HepG2 (cell line): ENCODE results near the gene NDUFB6. TPM values are rescaled to one million over a fixed set of nuclear protein-coding genes. Genes with fewer than 3 reads are reported as not detected.

ENCODE experiments used
- ATF4 ChIP-seq, 2 experiments: fragments of 450-650 bp in 1 of 2; sonication (generic) in 1 of 2; formaldehyde crosslinking; IDR thresholded peaks; 2 replicates each; pipeline versions ENCODE4 v1.5.0 to v1.8.0; 2020 to 2022; ENCODE audit warnings: mild to moderate bottlenecking in 1 of 2, missing genetic modification reagents in 1 of 2
- HMG20A ChIP-seq: IDR thresholded peaks from 2 replicates; pipeline ENCODE4 v1.6.1; 2016; ENCODE audit warnings: borderline replicate concordance
- HNF4G ChIP-seq, 2 experiments: sonication (generic) in 1 of 2; formaldehyde crosslinking in 1 of 2; IDR thresholded peaks; 2 replicates each; pipeline versions ENCODE4 v1.4.0 to v1.6.1; 2011 to 2020; ENCODE audit warnings: borderline replicate concordance in 2 of 2, low read depth in 2 of 2, mild to moderate bottlenecking in 2 of 2, low read length in 1 of 2, missing genetic modification reagents in 1 of 2, moderate library complexity in 1 of 2
- JDP2 ChIP-seq: sonication (generic); formaldehyde crosslinking; IDR thresholded peaks from 2 replicates; pipeline ENCODE4 v1.8.1; 2022; ENCODE audit warnings: missing genetic modification reagents, borderline replicate concordance
- KIAA2018 ChIP-seq: sonication (generic); formaldehyde crosslinking; IDR thresholded peaks from 2 replicates; pipeline ENCODE4 v1.5.0; 2020; ENCODE audit warnings: mild to moderate bottlenecking, missing genetic modification reagents, borderline replicate concordance
- MAX ChIP-seq: IDR thresholded peaks from 2 replicates; pipeline ENCODE4 v1.6.1; 2012; ENCODE audit warnings: inconsistent platforms
- MTF1 ChIP-seq: sonication (generic); formaldehyde crosslinking; IDR thresholded peaks from 2 replicates; pipeline ENCODE4 v1.5.0; 2020; ENCODE audit warnings: missing genetic modification reagents
- MXI1 ChIP-seq: IDR thresholded peaks from 3 replicates; pipeline ENCODE4 v1.6.1; 2012; ENCODE audit warnings: low read depth, low read length, inconsistent platforms, borderline replicate concordance
- PLRG1 ChIP-seq: fragments of 450-650 bp; conservative IDR thresholded peaks from 2 replicates; pipeline ENCODE4 v1.6.1; 2016
- SSRP1 ChIP-seq: IDR thresholded peaks from 2 replicates; pipeline ENCODE4 v1.6.1; 2016; ENCODE audit warnings: control low read depth
- TAF15 ChIP-seq: fragments of 200-400 bp; formaldehyde crosslinking; IDR thresholded peaks from one replicate; pipeline ENCODE4 v1.6.1; 2018; ENCODE audit warnings: mild to moderate bottlenecking, low read depth, low read length; ENCODE audit not compliant: poor library complexity, severe bottlenecking
- TFAP4 ChIP-seq: sonication (generic); IDR thresholded peaks from 2 replicates; pipeline ENCODE4 v1.6.1; 2016; ENCODE audit warnings: low read depth, borderline replicate concordance
- ZNF160 ChIP-seq: sonication (generic); formaldehyde crosslinking; IDR thresholded peaks from 2 replicates; pipeline ENCODE4 v1.8.0; 2022; ENCODE audit warnings: mild to moderate bottlenecking, inconsistent platforms, missing genetic modification reagents
- ZNF362 ChIP-seq: sonication (generic); formaldehyde crosslinking; IDR thresholded peaks from 2 replicates; pipeline ENCODE4 v1.4.0; 2020; ENCODE audit warnings: missing genetic modification reagents, mild to moderate bottlenecking, borderline replicate concordance
- ZNF564 ChIP-seq: sonication (generic); formaldehyde crosslinking; IDR thresholded peaks from 2 replicates; pipeline ENCODE4 v1.8.1; 2023; ENCODE audit warnings: mild to moderate bottlenecking, missing genetic modification reagents
- ZNF784 ChIP-seq: sonication (generic); formaldehyde crosslinking; IDR thresholded peaks from 2 replicates; pipeline ENCODE4 v1.5.1; 2020; ENCODE audit warnings: missing genetic modification reagents, mild to moderate bottlenecking, borderline replicate concordance
- polyA plus RNA-seq, 8 experiments: library from polyadenylated mRNA; depleted of rRNA in 3 of 8; stranded (reverse) in 7 of 8; unstranded in 1 of 8; fragments of >200 nt; fragmentation: Illumina TruSeq in 4 of 8; extraction: Trizol in 4 of 8; gene quantifications; 2 replicates each; pipeline versions ENCODE4 v1.2.1 to v1.2.3, GENCODE V29; 2011 to 2016; ENCODE audit warnings: low read depth in 4 of 8, missing spikeins in 1 of 8, mixed read lengths in 1 of 8; ENCODE audit not compliant: insufficient read depth in 1 of 8
- total RNA-seq, 5 experiments: library from RNA; depleted of rRNA; stranded (reverse); fragments of >200 nt; fragmentation: Illumina TruSeq; extraction: Trizol; gene quantifications; 2 replicates each; pipeline ENCODE4 v1.2.3, GENCODE V29; 2016; ENCODE audit warnings: low read depth in 1 of 5

Gene NDUFB6
- total and polyA plus RNA-seq, 2 of the 13 experiments (the other 11 are each of a cell fraction or from before 2014, with no cell fraction given), result 31.2 to 81.9 TPM

- TF ChIP-seq ATF4 (CRISPR knock-in tag; IDR thresholded peaks at IDR 0.05), result peak in 1 of 2 experiments; percentile 51; a peak in 2 of 4 replicates
- TF ChIP-seq PLRG1, result no peak
- TF ChIP-seq JDP2 (CRISPR knock-in tag), result no peak
- TF ChIP-seq SSRP1, result no peak; the same call in 1 of the 2 replicates
- TF ChIP-seq MTF1 (CRISPR knock-in tag), result no peak
- no peak for TF ChIP-seq ZNF160 (CRISPR knock-in tag)
- TF ChIP-seq ZNF564, result peak; percentile 73
- TF ChIP-seq TAF15, result no peak
- no peak; the same call in 1 of the 2 replicates for TF ChIP-seq ZNF784 (CRISPR knock-in tag)
- TF ChIP-seq TFAP4, result no peak
- peak; percentile 82 for TF ChIP-seq MAX
- TF ChIP-seq MXI1, result peak; percentile 86; the same call in 1 of the 3 replicates
- TF ChIP-seq KIAA2018, result 0 out of 2 replicates have a peak, but pooled peaks have one; percentile 69
- no peak for TF ChIP-seq HNF4G (IDR thresholded peaks at IDR 0.05; ENCODE audit: borderline replicate concordance, low read depth, low read length)
- TF ChIP-seq HNF4G (CRISPR knock-in tag; IDR thresholded peaks at IDR 0.05; ENCODE audit: borderline replicate concordance, low read depth), result no peak; the same call in 1 of the 2 replicates
- 0 out of 2 replicates have a peak, but pooled peaks have one; percentile 28 for TF ChIP-seq ZNF362 (CRISPR knock-in tag)
- no peak for TF ChIP-seq HMG20A (CRISPR knock-in tag)
Observed at GRCh38 chr9:32572900-32573523, at the start of gene NDUFB6 (continued).
